Stomach (tissue), 4 donors: ENCODE results near the gene CCDC90B.
"Not testable (repeated sequence)": the region's sequence is repeated elsewhere in the genome, so short reads cannot be mapped to it uniquely, and the experiment has no call there.

Source experiments
- EP300 ChIP-seq: sonication (generic); formaldehyde crosslinking; IDR thresholded peaks from one replicate; pipeline ENCODE4 v1.6.1; 2017; ENCODE audit warnings: antibody characterized with exemption
- POLR2A ChIP-seq, 4 donors: fragments of 450-650 bp; IDR thresholded peaks; one replicate each; pipeline ENCODE4 v1.6.1; 2016; ENCODE audit warnings: antibody characterized with exemption in 4 of 4, control low read depth in 2 of 4, mild to moderate bottlenecking in 1 of 4, moderate library complexity in 1 of 4
- POLR2AphosphoS5 ChIP-seq, 3 donors: sonication (generic); formaldehyde crosslinking; IDR thresholded peaks; one replicate each; pipeline ENCODE4 v1.6.1; 2016; ENCODE audit warnings: antibody characterized with exemption in 3 of 3
- TF ChIP-seq, protein P1 (sequence below), 7 experiments: fragments of 450-650 bp in 4 of 7; fragments of 200-600 bp in 3 of 7; sonication (generic) in 3 of 7; IDR thresholded peaks; one replicate each; pipeline ENCODE4 v1.5.1; 2016 to 2019; ENCODE audit warnings: antibody characterized with exemption in 7 of 7, control low read depth in 2 of 7, mild to moderate bottlenecking in 1 of 7

DNA sequence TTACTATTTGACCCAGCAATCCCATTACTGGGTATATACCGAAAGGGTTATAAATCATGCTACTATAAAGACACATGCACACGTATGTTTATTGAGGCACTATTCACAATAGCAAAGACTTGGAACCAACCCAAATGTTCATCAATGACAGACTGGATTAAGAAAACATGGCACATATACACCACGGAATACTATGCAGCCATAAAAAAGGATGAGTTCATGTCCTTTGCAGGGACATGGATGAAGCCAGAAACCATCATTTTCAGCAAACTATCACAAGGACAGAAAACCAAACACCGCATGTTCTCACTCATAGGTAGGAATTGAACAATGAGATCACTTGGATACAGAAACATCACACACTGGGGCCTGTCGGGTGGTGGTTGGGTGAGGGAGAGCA, 14.4 kb downstream of the CCDC90B start:
- TF ChIP-seq, protein P1, sequence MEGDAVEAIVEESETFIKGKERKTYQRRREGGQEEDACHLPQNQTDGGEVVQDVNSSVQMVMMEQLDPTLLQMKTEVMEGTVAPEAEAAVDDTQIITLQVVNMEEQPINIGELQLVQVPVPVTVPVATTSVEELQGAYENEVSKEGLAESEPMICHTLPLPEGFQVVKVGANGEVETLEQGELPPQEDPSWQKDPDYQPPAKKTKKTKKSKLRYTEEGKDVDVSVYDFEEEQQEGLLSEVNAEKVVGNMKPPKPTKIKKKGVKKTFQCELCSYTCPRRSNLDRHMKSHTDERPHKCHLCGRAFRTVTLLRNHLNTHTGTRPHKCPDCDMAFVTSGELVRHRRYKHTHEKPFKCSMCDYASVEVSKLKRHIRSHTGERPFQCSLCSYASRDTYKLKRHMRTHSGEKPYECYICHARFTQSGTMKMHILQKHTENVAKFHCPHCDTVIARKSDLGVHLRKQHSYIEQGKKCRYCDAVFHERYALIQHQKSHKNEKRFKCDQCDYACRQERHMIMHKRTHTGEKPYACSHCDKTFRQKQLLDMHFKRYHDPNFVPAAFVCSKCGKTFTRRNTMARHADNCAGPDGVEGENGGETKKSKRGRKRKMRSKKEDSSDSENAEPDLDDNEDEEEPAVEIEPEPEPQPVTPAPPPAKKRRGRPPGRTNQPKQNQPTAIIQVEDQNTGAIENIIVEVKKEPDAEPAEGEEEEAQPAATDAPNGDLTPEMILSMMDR (IDR thresholded peaks at IDR 0.05), result not testable (repeated sequence)
- TF ChIP-seq POLR2A (IDR thresholded peaks at IDR 0.05); POLR2AphosphoS5 (IDR thresholded peaks at IDR 0.05); EP300: not testable (repeated sequence)
